ENCODE data around the gene PRRT1. TPM values are rescaled to one million over a fixed set of nuclear protein-coding genes. Genes with fewer than 3 reads are reported as not detected.

The PRRT1 gene
- total RNA-seq, 1 experiment from 2014 or later, result 1.9 TPM

GRCh38 chr6:32164295-32164694, 12.6 kb upstream of the PRRT1 start, which contains the start of gene EGFL8:
Gene EGFL8 (plus strand): TSS chr6:32164595. CDS start chr6:32166166, 1,571 bp downstream.
- Mint-ChIP-seq H3K9me3 (no peaks in the 10 kb centered on the region), H3K27ac (peak within 1 kb of the TSS in 2 of 3 experiments; percentile 78 to 94; a peak in 4 of 7 replicates), H3K4me1 (peaks cover 3 to 23% of the 10 kb centered on the region in 2 experiments; a peak in 2 of 4 replicates), H3K4me3 (no peak within 1 kb of the TSS; a peak in 1 of 5 replicates), H3K36me3 (ENCODE audit: insufficient read depth in 1 of 3, low read depth in 3 of 3) (peaks cover 24 to 66% (median 43%) of the 10 kb centered on the region in 3 experiments), H3K27me3 (ENCODE audit: low read depth) (no peaks in the 10 kb centered on the region; the same call in 1 of the 2 replicates)
- Histone ChIP-seq H3T11ph (ENCODE audit: low read length) (no peak within 1 kb of the TSS), H2BK5ac (ENCODE audit: insufficient read length, low read length) (no peak within 1 kb of the TSS), H3K14ac (ENCODE audit: insufficient read depth, low read length) (no peak within 1 kb of the TSS), H3K9me3 (ENCODE audit: control insufficient read depth, low read depth, low read length) (no peaks in the 10 kb centered on the region), H3K4ac (ENCODE audit: low read depth, low read length) (no peak within 1 kb of the TSS), H3K9ac (ENCODE audit: extremely low read depth, insufficient read length, low read length) (no peak within 1 kb of the TSS), H3K4me2 (ENCODE audit: insufficient read depth, insufficient read length, low read length) (no peak within 1 kb of the TSS), H4K5ac (ENCODE audit: insufficient read length, low read depth, low read length) (no peak within 1 kb of the TSS), H4K20me1 (ENCODE audit: control insufficient read depth, insufficient read depth, insufficient read length) (peaks cover 2% of the 10 kb centered on the region), H4K91ac (ENCODE audit: insufficient read length, low read depth, low read length) (no peak within 1 kb of the TSS), H3K27ac (ENCODE audit: insufficient read length, low read depth, low read length) (no peak within 1 kb of the TSS), H2AK5ac (ENCODE audit: insufficient read length, low read length) (no peak within 1 kb of the TSS), H3K79me2 (ENCODE audit: insufficient read depth, low read length) (no peaks in the 10 kb centered on the region), H2BK12ac (ENCODE audit: insufficient read length, low read depth, low read length) (no peak within 1 kb of the TSS), H3K27me3 (ENCODE audit: insufficient read depth, low read length) (no peaks in the 10 kb centered on the region), H3K23ac (ENCODE audit: insufficient read length, low read depth, low read length) (no peak within 1 kb of the TSS), H3K18ac (ENCODE audit: insufficient read length, low read depth, low read length) (no peak within 1 kb of the TSS), H3K79me1 (ENCODE audit: insufficient read depth, low read depth, low read length, poor library complexity, severe bottlenecking) (no peaks in the 10 kb centered on the region), H2BK15ac (ENCODE audit: low read depth, low read length) (no peak within 1 kb of the TSS), H3K4me1 (ENCODE audit: insufficient read depth, low read length) (no peaks in the 10 kb centered on the region), H2BK120ac (ENCODE audit: low read depth, low read length, poor library complexity, severe bottlenecking) (no peak within 1 kb of the TSS), H3K56ac (ENCODE audit: insufficient read length, low read depth, low read length) (no peak within 1 kb of the TSS), H2AFZ (ENCODE audit: low read length) (no peak within 1 kb of the TSS), H2BK20ac (ENCODE audit: low read depth, low read length, poor library complexity, severe bottlenecking) (no peak within 1 kb of the TSS), H4K8ac (replicated peaks; ENCODE audit: insufficient read length, low read depth, low read length) (no peak within 1 kb of the TSS), H3K23me2 (ENCODE audit: insufficient read length, low read depth, low read length, poor library complexity, severe bottlenecking) (no peaks in the 10 kb centered on the region)
- DNase-seq, result no peak
- no peak for TF ChIP-seq CTCF (conservative IDR thresholded peaks at IDR 0.05)

All from H9 (cell line).